SH-SY5Y (cell line): ENCODE data around the gene SDHAF1.

Experiments
- GATA2 ChIP-seq: IDR thresholded peaks from 2 replicates; pipeline ENCODE4 v1.6.1; 2011; ENCODE audit warnings: mild to moderate bottlenecking, low read depth, low read length
- GATA3 ChIP-seq: IDR thresholded peaks from 2 replicates; pipeline ENCODE4 v1.6.1; 2011; ENCODE audit warnings: low read depth, mild to moderate bottlenecking, low read length, moderate library complexity

- no peak for TF ChIP-seq GATA2
- TF ChIP-seq GATA3, result no peak
Observed at GRCh38 chr19:35986111-35986510, 8.9 kb upstream of the SDHAF1 start.
